ENCODE measurements around the gene PTPRM.

GRCh38 chr18:7571626-7572025 is 4.5 kb downstream of the PTPRM start:
- TF ChIP-seq CTCF (IDR thresholded peaks at IDR 0.05): no peak
- TF ChIP-seq GATA3 (IDR thresholded peaks at IDR 0.05; ENCODE audit: borderline replicate concordance): no peak
- TF ChIP-seq EP300 (IDR thresholded peaks at IDR 0.05): no peak
- TF ChIP-seq POLR2A (IDR thresholded peaks at IDR 0.05; ENCODE audit: low read length): no peak
- no peak for TF ChIP-seq SMC3 (IDR thresholded peaks at IDR 0.05)
- TF ChIP-seq, protein P1, sequence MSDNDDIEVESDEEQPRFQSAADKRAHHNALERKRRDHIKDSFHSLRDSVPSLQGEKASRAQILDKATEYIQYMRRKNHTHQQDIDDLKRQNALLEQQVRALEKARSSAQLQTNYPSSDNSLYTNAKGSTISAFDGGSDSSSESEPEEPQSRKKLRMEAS (IDR thresholded peaks at IDR 0.05): no peak
- no peak for TF ChIP-seq ZSCAN20 (CRISPR knock-in tag; IDR thresholded peaks at IDR 0.05)
- TF ChIP-seq, protein P2, sequence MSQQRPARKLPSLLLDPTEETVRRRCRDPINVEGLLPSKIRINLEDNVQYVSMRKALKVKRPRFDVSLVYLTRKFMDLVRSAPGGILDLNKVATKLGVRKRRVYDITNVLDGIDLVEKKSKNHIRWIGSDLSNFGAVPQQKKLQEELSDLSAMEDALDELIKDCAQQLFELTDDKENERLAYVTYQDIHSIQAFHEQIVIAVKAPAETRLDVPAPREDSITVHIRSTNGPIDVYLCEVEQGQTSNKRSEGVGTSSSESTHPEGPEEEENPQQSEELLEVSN (IDR thresholded peaks at IDR 0.05; ENCODE audit: borderline replicate concordance, low read depth): no peak
- TF ChIP-seq MYC (IDR thresholded peaks at IDR 0.05; ENCODE audit: borderline replicate concordance, low read length): no peak
- TF ChIP-seq USF2 (IDR thresholded peaks at IDR 0.05): no peak
- TF ChIP-seq, protein P3, sequence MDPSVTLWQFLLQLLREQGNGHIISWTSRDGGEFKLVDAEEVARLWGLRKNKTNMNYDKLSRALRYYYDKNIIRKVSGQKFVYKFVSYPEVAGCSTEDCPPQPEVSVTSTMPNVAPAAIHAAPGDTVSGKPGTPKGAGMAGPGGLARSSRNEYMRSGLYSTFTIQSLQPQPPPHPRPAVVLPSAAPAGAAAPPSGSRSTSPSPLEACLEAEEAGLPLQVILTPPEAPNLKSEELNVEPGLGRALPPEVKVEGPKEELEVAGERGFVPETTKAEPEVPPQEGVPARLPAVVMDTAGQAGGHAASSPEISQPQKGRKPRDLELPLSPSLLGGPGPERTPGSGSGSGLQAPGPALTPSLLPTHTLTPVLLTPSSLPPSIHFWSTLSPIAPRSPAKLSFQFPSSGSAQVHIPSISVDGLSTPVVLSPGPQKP (IDR thresholded peaks at IDR 0.05; ENCODE audit: low read depth, low read length): no peak
- no peak for TF ChIP-seq RAD21 (conservative IDR thresholded peaks at IDR 0.05 in 1 of 2, IDR thresholded peaks at IDR 0.05 in 1 of 2)
- no peak for TF ChIP-seq HMGXB4 (CRISPR knock-in tag; IDR thresholded peaks at IDR 0.05; ENCODE audit: borderline replicate concordance)
- no peak for TF ChIP-seq CHD2 (IDR thresholded peaks at IDR 0.05; ENCODE audit: low read length, partially characterized antibody)
